ENCODE measurements around the gene COLEC11. TPM values are rescaled to one million over a fixed set of nuclear protein-coding genes. Genes with fewer than 3 reads are reported as not detected.

COLEC11 gene
- total RNA-seq, 1 experiment from 2014 or later = 0.20 TPM

DNA sequence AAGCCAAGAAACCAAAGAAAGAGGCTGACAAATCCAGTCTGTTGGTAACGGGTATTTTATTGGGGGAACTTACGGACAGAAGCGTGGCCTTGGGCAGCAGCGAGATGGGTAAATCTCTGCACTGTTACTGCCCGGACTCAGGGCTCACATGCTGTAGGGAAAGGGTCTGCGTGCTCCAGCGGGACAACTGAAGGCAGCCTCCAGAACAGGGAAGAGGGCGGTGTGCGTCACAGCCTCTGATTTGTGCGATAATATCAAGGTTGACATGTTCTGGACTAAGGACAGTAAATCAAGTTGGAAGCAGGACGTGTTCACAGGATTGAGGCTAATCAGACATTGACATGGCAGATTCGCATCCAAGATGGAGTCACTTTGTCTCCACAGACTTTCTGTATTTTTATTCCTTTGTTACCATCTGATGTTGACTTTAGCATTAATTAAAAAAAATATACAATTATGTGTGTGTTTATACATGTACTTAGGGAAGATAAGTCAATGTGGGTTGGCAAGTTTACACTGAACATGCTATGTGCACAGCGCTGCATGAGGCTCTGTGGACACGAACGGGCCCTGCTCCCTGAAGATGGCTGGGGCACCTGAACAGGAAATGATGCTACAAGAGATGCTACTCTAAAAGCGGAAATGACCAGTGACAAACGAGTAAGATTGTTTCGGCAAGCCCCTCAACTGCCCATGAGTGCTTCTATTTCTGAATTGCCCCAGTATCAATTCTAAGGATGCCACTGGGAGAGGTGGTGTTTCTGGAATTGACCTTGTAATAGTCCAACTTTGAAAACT, 85.8 kb downstream of the COLEC11 start:
- H3K9me3 ChIP-seq (replicated peaks) = no peaks in the 10 kb centered on the region
- no peak overlapping the region for H3K27ac ChIP-seq
- H3K27me3 ChIP-seq = no peaks in the 10 kb centered on the region
- no peaks in the 10 kb centered on the region for H3K4me1 ChIP-seq
- DNase-seq = no peak
- H3K36me3 ChIP-seq = no peaks in the 10 kb centered on the region
- no peak overlapping the region for H3K4me3 ChIP-seq

- Histone ChIP-seq H3K4me3 (no peak overlapping the region), H3K27ac (no peak overlapping the region), H3K9me3 (replicated peaks) (no peaks in the 10 kb centered on the region), H3K27me3 (no peaks in the 10 kb centered on the region), H3K36me3 (no peaks in the 10 kb centered on the region), H3K4me1 (no peaks in the 10 kb centered on the region)
- no peak for DNase-seq
Observed at GRCh38 chr2:3681625-3682024, 86.7 kb downstream of the COLEC11 start.

- no peak for DNase-seq
- Histone ChIP-seq H3K4me1 (no peaks in the 10 kb centered on the region), H3K4me3 (no peak overlapping the region), H3K27me3 (no peaks in the 10 kb centered on the region), H3K9me3 (replicated peaks) (no peaks in the 10 kb centered on the region), H3K27ac (no peak overlapping the region), H3K36me3 (no peaks in the 10 kb centered on the region)
Observed at GRCh38 chr2:3682811-3683210, 87.9 kb downstream of the COLEC11 start.

- Histone ChIP-seq H3K4me3 (no peak overlapping the region), H3K4me1 (no peaks in the 10 kb centered on the region), H3K27me3 (no peaks in the 10 kb centered on the region), H3K27ac (no peak overlapping the region), H3K36me3 (no peaks in the 10 kb centered on the region), H3K9me3 (replicated peaks) (no peaks in the 10 kb centered on the region)
- DNase-seq = no peak
Observed at GRCh38 chr2:3683748-3684454, 89.0 kb downstream of the COLEC11 start.

- Histone ChIP-seq H3K9me3 (replicated peaks) (no peaks in the 10 kb centered on the region), H3K4me1 (no peaks in the 10 kb centered on the region), H3K36me3 (no peaks in the 10 kb centered on the region), H3K27ac (no peak overlapping the region), H3K27me3 (peaks cover 8% of the 10 kb centered on the region; the same call in 1 of the 2 replicates), H3K4me3 (no peak overlapping the region)
- no peak for DNase-seq
Observed at GRCh38 chr2:3689998-3690748, 95.3 kb downstream of the COLEC11 start.

GRCh38 chr2:3692375-3692774, 97.5 kb downstream of the COLEC11 start:
- peak in 1 of 2 experiments; percentile 45 for DNase-seq
- H3K9me3 ChIP-seq (replicated peaks) = no peaks in the 10 kb centered on the region
- H3K4me3 ChIP-seq = no peak overlapping the region
- H3K36me3 ChIP-seq = no peaks in the 10 kb centered on the region
- peaks cover 8% of the 10 kb centered on the region; the same call in 1 of the 2 replicates for H3K27me3 ChIP-seq
- H3K4me1 ChIP-seq = no peaks in the 10 kb centered on the region
- H3K27ac ChIP-seq = no peak overlapping the region

Other genes with a start within 250 kb of the COLEC11 start
- 25.7 and 29.0 TPM in 2 replicates for gene EIPR1, start 217.3 kb upstream of the COLEC11 start, total RNA-seq (2014; rRNA removed; shearing (Covaris generic))
- gene TRAPPC12, start 215.4 kb upstream of the COLEC11 start, total RNA-seq (2014; rRNA removed; shearing (Covaris generic)) = 47.5 and 52.9 TPM in 2 replicates
- gene ADI1, start 75.6 kb upstream of the COLEC11 start, total RNA-seq (2014; rRNA removed; shearing (Covaris generic)) = 53.6 and 55.9 TPM in 2 replicates
- gene RNASEH1, start 36.8 kb upstream of the COLEC11 start, total RNA-seq (2014; rRNA removed; shearing (Covaris generic)) = 43.0 and 43.9 TPM in 2 replicates
- 3,864 and 4,028 TPM in 2 replicates for gene RPS7, start 19.9 kb upstream of the COLEC11 start, total RNA-seq (2014; rRNA removed; shearing (Covaris generic))
- not detected in 2 replicates for gene ALLC, start 63.1 kb downstream of the COLEC11 start, total RNA-seq (2014; rRNA removed; shearing (Covaris generic))
- not detected in 2 replicates for gene DCDC2C, start 108.5 kb downstream of the COLEC11 start, total RNA-seq (2014; rRNA removed; shearing (Covaris generic))

Measured in SJCRH30 (cell line).